GM18508 (cell line): ENCODE results near the gene HOXD12.

Experiments used
- ATAC-seq: cut with Tn5 transposase; IDR thresholded peaks from one replicate; pipeline ENCODE4 v1.9.1; 2021; ENCODE audit warnings: moderate number of reproducible peaks; ENCODE audit not compliant: insufficient read depth, unreplicated experiment

HOXD12 gene

DNA sequence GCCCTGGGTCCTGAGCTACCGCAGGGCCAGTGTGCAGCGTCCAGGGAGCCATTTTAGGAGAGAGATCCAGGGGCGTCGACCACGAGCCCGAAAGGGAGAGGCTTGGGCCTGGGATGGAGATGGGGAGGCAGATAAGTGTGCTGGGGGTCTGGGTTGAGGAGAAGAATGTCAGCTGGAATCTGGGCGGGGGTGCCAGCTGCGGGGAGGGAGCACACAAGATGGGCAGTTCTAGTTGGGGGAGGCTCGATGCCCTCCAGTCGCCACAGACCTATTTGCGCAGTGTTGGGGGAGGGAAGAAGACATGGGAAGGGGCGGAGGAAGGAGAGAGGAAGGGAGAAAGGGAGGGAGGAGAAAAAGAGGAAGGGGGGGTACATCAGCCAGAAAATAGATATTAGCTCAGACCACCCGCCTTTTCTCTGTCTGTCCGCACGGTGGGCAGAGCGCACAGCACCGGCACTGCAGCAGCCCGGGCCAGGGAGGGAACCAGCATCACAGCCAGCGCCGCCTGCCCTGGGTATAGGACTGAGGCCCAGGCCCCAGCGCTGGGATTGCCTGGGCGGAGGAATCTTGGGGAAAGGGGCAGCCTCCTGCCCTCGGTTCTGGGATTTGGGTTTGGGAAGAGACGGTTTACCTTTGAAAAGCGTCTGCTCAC, 5.6 kb downstream of the HOXD12 start:
- no peak for ATAC-seq

DNA sequence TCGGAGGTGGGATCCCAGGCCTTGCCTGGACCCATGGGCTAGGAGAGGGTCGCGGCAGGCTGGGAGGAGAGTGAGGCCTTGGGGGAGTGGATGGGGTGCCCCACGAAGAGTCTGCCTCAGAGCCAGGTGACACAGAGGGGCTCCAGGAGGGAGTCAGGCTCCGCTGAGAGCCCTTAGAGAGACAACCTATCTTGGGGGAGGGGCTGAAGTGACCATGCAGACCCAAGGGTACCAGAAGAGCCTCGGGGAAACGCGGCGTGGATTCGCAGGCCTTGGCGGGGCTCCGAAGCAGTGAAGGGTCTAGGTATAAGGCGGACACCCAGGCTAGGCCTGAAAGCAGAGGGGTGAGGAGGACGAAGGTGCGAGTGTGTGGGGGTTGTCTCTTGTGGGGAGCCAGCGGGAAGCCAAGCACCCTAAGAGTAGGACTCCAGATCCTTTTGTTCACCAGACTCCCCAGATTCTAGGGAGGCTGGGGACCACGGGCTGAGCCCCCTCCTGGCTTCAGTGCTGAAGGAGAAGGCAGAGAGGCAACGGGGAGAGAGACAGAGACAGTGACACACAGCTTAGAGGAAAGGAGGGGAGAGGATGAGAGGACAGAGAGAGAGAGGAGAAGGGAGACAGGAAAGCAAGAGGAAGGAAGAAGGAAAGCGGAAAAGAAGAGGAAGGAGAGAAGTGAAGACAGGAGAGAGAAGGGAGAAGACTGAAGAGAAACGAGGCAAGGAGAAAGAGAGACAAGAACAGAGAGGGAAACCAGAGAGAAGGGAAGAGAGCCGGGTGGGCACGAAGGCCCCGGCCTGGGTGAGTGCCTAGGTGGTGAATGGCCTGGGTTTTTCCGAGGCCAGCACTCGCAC, 6.4 kb downstream of the HOXD12 start:
- no peak for ATAC-seq

GRCh38 chr2:176106581-176107539, 7.3 kb downstream of the HOXD12 start, which contains the start of gene HOXD11:
HOXD11 (plus strand) TSS chr2:176107280; CDS start chr2:176107356, 76 bp downstream.
- no peak for ATAC-seq

GRCh38 chr2:176107731-176108181, 8.2 kb downstream of the HOXD12 start:
- ATAC-seq: no peak

GRCh38 chr2:176109192-176109901, 9.8 kb downstream of the HOXD12 start:
- no peak for ATAC-seq

GRCh38 chr2:176109946-176110345, 10.4 kb downstream of the HOXD12 start:
- no peak for ATAC-seq

GRCh38 chr2:176110415-176111308, 11.1 kb downstream of the HOXD12 start:
- ATAC-seq: no peak

- ATAC-seq: no peak
These were observed 11.7 kb downstream of the HOXD12 start for GRCh38 chr2:176111309-176111663.

GRCh38 chr2:176111846-176112374, 12.3 kb downstream of the HOXD12 start:
- no peak for ATAC-seq

DNA sequence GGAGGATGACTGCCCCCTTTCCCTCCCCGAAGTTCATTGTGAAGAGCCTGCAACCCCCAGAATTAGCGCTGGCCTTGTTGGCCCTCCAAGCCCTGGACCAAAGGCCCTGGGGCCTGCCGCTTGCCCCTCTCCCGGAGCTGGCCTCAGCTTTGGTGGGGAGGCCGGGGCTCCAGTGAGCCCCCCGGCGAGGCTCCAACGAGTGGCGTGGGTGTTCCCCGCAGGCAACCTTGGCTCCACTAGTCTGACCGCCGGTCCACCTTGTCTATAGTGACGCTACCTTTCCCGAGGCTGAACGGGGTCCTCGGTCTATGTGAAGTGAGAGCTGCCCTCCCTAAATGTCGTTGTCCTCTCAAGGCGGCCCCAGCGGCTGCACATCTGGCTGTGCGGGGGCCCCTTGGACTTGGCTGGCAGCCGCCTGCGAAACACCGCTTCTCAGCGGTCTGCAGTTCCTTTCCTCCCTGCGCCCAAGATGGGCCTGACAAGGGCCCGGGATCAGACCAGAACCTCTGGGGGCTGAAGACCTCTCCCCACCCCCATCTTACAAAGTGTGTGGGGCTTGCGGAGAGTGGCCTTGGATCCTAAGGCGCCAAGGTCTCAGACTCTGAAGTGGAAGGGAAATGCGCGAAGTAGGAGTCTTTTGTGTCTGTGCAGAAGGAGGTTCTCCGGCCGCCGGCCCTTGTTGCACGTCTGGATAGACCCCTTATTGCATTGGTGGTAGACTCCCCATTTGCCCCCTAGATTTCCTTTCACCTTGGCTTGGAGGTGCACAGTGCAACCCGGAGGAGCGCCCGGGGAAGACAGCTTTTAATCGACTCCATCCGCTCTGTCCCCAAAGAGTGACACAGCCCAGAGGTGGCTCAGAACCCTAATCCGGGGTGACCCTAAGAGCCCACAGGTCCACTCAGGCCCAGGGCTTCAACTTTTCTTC, 13.0 kb downstream of the HOXD12 start:
- ATAC-seq: no peak

DNA sequence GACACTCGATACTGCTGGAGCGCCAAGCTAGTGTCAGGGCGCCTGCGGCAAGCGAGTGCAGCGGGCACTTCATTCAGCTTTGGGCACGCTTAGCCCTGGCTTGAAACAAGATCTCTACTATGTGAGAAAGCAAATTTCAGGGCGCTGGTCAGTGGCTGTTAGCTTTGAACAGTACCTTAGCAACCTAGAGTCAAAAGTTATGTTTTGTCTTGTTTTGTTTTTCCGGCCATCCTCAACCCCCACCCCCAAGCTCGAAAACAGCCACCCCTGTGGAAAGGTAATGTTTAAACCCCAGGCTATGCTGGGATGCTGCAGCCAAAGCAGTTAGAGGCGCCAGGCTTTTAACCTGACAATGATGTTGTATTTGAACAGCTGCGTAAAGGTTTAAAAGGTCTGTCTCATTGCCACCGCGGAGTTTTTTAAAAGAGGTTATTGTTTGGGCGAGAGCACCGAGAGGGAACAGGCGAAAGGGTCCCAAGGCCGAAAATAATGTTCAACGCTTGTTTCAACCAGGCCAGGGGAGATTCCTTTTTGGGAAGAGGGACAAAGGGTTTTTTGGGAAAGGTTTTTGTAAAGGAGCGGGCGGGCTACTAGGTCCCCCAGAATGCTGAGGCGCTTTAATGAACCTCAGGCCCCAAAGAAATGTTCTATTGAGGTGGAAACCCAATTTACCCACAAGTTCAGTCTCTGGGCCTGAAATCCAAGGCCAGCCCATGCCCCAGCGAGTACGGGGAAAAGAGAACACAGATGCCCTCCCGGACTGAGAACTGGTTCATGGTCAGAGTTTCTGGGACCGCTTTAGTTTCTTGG, 14.7 kb downstream of the HOXD12 start:
- no peak for ATAC-seq

DNA sequence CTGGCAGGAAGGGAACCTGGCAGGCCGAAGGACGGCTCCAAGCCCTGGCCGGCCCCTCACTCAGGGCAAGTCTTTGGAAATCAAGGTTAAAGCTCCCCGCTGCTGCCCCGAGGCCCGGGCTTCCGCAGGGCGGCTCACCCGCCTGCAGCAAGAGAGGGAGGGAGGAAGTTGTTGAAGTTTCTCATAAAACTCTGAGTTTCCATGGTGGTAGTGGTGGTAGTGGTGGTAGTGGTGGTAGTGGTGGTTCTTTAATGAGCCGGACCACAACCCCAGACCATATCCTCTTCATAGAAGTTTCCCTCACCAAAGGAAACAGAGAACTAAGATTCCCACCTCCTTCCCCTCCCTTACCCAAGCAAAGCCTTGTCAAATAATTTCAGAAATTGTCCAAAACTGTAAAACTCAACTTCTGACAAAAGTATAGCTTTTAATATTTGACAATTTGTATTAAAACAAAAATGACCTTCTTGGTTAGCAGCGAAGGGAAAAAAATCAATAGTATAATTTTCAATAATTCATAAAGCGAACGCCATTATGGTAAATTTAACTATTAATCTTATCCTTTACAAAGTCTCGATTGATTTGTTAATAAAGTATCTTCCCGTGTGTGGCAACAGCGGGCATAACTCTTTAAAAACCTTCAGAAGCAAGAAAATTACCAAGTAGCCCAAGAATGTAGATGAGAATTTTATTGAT, 15.5 kb downstream of the HOXD12 start:
- ATAC-seq: no peak

GRCh38 chr2:176115883-176116813, 16.6 kb downstream of the HOXD12 start, which contains the start of gene HOXD10:
HOXD10 (plus strand) TSS chr2:176116778; CDS start chr2:176116834, 56 bp downstream.
- no peak for ATAC-seq

DNA sequence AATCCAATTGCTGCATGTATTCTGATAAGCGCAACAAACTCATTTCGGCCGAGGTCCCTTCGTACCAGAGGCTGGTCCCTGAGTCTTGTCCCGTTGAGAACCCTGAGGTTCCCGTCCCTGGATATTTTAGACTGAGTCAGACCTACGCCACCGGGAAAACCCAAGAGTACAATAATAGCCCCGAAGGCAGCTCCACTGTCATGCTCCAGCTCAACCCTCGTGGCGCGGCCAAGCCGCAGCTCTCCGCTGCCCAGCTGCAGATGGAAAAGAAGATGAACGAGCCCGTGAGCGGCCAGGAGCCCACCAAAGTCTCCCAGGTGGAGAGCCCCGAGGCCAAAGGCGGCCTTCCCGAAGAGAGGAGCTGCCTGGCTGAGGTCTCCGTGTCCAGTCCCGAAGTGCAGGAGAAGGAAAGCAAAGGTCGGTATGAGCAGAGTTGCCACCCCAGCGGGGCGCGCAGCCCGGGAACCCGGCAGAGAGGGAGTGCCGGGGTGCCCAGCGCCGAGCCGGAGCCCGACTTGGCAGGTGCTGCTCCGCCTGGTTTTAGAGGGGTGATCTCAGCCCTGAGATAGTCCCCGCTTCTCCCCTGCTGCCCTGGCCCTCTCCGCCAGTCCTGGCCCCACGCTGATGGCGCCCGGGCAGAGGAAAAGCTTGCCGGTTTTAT, 17.7 kb downstream of the HOXD12 start:
- ATAC-seq: no peak
